ENCODE measurements around the gene PCBP1. TPM values are rescaled to one million over a fixed set of nuclear protein-coding genes. Genes with fewer than 3 reads are reported as not detected.
"Not testable (repeated sequence)": the region's sequence is repeated elsewhere in the genome, so short reads cannot be mapped to it uniquely, and the experiment has no call there.

PCBP1 gene
- total RNA-seq, 1 donor from 2014 or later = 358 TPM

DNA sequence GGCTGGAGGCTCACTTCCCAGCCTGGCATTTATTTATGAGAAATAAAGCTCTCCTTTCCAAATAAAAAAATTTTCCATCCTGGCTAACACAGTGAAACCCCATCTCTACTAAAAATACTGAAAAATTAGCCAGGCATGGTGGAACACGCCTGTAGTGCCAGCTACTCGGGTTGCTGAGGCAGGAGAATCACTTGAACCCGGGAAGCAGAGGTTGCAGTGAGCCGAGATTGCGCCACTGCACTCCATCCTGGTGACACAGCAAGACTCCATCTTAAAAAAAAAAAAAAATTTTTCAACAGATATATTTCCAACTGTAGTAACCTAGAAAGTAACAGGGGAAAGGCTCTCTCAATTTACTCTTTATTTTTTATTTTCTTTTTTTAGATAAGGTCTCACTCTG, 6.1 kb upstream of the PCBP1 start:
- no peak for DNase-seq (ENCODE audit: low spot score)

DNA sequence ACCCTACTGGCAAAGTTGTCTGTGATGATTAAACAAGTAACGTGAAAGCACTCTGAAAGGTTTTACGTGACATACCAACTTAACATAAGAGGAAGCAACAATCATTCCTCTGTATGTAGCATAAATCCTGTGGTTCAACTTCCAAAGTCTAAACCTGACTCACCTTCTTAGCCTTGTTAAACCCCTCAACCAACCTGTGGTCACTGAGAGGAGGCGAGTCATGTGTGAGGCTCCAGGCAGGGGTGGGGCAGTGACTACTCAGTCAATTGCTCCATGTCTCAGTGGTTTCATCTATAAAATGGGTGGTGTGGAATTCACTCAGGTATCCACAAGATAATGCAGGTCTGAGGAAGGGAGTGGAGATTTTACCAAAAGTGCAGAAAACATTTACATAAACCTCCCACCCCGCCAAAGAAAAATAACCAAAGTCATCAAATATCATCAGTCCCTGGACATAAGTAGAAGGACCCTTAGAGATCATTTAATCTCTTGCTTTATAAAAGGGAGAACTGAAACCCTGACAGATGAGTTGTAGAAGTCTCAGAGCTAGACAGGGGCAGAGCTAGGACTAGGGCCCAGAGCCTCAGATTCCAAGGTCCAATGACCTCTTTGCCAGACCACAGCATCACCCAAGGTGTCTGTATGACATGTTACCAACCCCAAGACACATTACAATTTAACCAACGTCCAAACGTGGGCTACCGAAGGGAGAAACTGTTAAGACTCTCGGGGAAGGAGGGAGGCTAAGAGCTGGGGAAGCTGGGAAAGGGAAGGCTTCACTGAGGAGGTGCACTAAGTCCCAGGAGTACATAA, 3.7 kb upstream of the PCBP1 start:
- DNase-seq (ENCODE audit: low spot score) = no peak

- peak; percentile 60 for DNase-seq (ENCODE audit: low spot score)
Measured at GRCh38 chr2:70084973-70085710, 2.1 kb upstream of the PCBP1 start.

GRCh38 chr2:70085711-70086277, 1.5 kb upstream of the PCBP1 start:
- DNase-seq (ENCODE audit: low spot score) = no peak

DNA sequence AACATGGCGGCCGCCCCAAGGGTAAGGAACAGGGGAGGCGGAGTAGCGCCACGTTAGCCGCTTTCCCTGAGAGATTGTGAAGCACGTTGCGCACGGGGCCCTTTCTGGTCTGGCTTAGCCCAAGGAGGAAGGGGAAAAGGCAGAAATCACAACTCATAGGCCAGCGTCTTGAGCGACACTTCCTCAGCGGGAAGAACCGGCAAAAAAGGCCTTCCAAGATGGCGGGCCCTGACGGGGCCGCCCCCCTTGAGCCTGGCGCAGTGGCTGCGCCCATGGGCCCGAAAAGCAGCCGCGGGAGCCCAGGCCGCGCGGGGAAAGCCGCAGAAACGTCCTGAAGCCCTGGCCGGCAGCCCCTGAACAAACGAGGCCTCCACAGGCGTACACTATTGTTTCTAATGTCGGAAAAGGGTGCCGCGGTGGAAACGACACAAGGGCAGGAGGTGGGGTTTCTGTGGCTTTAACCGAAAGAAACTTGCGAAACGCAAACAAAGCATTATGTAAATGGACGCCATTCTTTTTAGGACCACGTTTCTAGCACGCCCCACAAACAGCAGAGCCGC, 919 bp upstream of the PCBP1 start:
- DNase-seq (ENCODE audit: low spot score) = peak; percentile 68

DNA sequence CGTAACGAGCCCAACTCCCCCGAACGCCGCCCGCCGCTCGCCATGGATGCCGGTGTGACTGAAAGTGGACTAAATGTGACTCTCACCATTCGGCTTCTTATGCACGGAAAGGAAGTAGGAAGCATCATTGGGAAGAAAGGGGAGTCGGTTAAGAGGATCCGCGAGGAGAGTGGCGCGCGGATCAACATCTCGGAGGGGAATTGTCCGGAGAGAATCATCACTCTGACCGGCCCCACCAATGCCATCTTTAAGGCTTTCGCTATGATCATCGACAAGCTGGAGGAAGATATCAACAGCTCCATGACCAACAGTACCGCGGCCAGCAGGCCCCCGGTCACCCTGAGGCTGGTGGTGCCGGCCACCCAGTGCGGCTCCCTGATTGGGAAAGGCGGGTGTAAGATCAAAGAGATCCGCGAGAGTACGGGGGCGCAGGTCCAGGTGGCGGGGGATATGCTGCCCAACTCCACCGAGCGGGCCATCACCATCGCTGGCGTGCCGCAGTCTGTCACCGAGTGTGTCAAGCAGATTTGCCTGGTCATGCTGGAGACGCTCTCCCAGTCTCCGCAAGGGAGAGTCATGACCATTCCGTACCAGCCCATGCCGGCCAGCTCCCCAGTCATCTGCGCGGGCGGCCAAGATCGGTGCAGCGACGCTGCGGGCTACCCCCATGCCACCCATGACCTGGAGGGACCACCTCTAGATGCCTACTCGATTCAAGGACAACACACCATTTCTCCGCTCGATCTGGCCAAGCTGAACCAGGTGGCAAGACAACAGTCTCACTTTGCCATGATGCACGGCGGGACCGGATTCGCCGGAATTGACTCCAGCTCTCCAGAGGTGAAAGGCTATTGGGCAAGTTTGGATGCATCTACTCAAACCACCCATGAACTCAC, 673 bp downstream of the PCBP1 start:
- DNase-seq (ENCODE audit: low spot score) = peak; percentile 57

- DNase-seq (ENCODE audit: low spot score) = no peak
Measured at GRCh38 chr2:70088598-70089219, 1.4 kb downstream of the PCBP1 start.

DNA sequence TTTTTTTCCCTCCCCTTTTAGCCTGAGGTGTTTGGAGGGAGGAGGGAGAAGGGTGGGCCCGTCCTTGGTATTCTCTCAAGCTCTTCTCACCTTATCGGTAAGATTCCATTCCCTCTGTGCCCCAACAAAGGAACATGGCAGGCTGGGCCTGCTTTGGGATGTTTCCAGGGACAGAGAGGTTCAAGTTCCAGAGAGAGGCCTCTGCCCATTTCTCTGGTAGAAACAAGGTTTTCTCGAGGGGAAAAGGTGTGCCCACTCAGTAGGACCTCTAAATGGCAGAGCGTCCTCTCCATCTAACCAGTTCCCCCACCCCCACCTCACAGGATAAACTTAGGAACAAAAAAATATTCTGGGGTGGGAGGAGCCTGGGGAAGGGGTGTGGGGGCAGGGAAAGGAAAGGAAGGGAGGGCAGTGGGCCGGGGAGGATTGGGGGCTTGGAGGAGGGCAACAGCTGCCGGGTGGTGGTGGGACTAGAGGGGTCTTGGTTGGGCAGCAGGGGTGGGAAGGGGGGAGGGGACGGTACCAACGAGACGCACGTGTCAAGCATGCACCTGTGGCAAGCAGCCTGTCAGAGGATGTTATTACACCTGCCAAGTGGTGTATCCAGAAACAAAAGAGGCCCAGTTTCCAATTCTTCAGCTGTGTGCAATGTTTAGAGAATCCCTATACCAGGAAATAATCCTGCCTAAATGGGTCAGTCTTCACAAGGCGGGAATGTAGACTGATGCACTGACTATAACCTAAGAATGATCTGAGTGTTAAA, 2.1 kb downstream of the PCBP1 start:
- no peak for DNase-seq (ENCODE audit: low spot score)

GRCh38 chr2:70089983-70090525, 2.8 kb downstream of the PCBP1 start:
- DNase-seq (ENCODE audit: low spot score) = no peak

DNA sequence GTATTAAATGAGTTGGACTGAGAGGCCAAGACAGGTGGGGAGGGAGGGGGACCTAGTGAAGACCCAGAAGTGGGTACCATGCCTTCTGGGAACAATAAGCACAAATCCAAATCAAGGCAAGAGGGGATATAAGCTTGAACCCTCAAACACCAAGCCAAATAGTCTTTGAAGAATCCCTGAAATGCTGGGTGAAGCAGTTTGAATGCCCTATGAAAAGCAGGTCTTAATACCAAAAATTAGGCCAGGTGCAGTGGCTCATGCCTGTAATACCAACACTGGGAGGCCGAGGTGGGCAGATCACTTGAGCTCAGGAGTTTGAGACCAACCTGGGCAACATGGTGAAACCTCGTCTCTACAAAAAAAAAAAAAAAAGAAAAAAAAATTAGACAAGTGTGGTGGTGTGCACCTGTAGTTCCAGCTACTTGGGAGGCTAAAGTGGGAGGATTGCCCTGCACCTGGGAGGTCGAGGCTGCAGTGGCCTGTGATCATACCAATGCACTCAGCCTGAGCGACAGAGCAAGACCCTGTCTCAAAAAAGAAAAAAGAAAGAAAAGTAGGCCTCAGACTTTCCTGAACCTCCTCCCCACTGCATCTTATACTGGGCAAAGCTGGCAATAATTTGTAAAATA, 3.5 kb downstream of the PCBP1 start:
- no peak for DNase-seq (ENCODE audit: low spot score)

DNA sequence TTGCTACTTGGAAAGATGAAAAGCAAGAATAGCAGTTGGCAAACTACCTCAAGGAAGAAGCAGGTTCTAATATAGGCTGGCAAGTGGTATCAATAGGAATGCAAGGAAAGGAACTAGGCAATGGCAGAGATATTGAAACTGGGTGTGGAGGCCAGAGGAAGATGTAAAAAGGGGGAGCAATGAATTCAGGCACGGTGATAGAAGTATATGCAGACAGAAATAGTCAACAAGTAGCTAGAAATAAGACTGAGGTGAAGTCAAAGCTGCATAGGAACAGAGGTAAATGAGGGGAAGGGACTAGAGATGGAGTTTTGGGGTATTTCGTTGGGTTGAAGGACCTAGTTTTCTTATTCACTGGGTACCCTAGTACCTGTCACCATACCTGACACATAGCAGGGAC, 4.1 kb downstream of the PCBP1 start:
- DNase-seq (ENCODE audit: low spot score) = no peak

GRCh38 chr2:70091816-70092215, 4.5 kb downstream of the PCBP1 start:
- DNase-seq (ENCODE audit: low spot score) = no peak

DNA sequence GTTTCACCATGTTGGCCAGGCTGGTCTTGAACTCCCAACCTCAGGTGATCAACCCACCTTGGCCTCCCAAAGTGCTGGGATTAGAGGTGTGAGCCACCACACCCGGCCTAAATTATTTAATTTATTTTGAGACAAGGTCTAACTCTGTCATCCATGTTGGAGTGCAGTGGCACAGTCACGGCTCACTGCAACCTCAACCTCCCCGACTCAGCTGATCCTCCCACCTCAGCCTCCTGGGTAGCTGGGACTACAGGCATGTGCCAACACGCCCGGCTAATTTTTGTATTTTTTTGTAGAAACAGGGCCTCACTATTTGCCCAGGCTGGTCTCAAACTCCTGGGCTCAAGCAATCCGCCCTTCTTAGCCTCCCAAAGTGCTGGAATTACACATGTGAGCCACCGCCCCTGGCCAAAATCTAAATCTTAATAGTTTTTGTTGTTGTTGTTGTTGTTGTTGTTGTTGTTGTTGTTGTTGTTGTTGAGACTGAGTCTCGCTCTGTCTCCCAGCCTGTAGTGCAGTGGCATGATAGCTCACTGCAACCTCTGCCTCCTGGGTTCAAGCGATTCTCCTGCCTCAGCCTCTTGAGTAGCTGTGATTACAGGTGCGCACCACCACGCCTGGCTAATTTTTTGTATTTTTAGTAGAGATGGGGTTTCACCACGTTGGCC, 5.4 kb downstream of the PCBP1 start:
- DNase-seq (ENCODE audit: low spot score) = not testable (repeated sequence)

- no peak for DNase-seq (ENCODE audit: low spot score)
Measured at GRCh38 chr2:70094171-70094977, 7.1 kb downstream of the PCBP1 start.

DNA sequence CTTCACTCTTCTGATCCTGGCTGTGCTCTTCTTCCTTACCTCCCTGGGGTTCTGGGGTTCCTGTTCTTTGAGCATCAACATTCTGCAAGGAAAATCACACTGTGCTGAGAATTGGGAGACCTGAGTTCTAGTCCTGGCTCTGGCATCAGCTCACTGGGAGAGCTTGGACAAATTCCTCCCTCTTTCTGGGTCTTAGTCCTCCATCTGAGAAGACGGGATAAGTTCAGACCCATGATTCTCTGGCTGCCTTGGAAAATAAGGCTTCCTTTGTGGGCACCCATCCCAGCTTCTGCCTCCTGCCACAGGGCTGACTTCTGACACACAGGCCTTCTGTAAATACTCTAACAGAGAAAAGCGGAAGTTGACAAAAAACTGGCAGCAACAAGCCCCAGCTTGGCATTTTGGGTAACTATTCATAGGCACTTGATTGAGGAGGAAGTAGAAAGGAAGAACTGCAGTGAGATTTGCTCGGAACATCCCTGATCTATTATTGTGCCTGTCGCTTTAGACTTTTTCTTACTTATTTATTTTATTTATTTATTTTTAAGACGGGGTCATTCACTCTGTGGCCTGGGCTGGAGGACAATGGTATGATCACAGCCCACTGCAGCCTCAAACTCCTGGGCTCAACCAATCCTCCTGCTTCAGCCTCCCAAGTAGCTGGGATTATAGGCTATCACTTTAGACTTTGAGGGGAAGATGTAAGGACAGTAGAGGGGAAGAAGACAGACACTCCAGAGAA, 7.9 kb downstream of the PCBP1 start:
- DNase-seq (ENCODE audit: low spot score) = peak; percentile 84

- no peak for DNase-seq (ENCODE audit: low spot score)
Measured at GRCh38 chr2:70095720-70096670, 8.7 kb downstream of the PCBP1 start.

All from mucosa of gallbladder (tissue), 1 donor.